A204.1 (cell line): ENCODE results near the gene KRTAP24-1.

Source experiments
- FAIRE-seq: peaks from 2 replicates; lab custom pipeline; 2012; peaks lifted over from hg19 to GRCh38; lab: Jason Lieb, UNC

Gene KRTAP24-1

GRCh38 chr21:30234050-30234449 is 48.7 kb downstream of the KRTAP24-1 start:
- FAIRE-seq: no peak

- no peak for FAIRE-seq
Measured at GRCh38 chr21:30233228-30234020, 49.3 kb downstream of the KRTAP24-1 start.

GRCh38 chr21:30232011-30232410 is 50.7 kb downstream of the KRTAP24-1 start:
- FAIRE-seq: no peak
